GM18868 (cell line): ENCODE results near the gene B3GLCT.
"Not testable (repeated sequence)": the region's sequence is repeated elsewhere in the genome, so short reads cannot be mapped to it uniquely, and the experiment has no call there.

Experiments used
- ATAC-seq: cut with Tn5 transposase; IDR thresholded peaks from one replicate; pipeline ENCODE4 v1.9.1; 2021; ENCODE audit warnings: mild to moderate bottlenecking, moderate library complexity; ENCODE audit not compliant: unreplicated experiment

B3GLCT gene

DNA sequence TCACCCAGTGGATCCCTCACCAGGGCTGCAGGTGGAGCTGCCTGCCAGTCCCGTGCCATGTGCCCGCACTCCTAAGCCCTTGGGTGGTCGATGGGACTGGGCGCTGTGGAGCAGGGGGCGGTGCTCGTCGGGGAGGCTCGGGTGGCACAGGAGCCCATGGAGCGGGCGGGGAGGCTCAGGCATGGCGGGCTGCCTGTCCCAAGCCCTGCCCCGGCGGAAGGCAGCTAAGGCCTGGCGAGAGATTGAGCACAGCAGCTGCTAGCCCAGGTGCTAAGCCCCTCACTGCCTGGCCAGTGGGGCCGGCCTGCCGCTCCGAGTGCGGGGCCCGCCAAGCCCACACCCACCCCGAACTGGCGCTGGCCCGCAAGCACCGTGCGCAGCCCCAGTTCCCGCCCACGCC, 16.8 kb upstream of the B3GLCT start:
- no peak for ATAC-seq

DNA sequence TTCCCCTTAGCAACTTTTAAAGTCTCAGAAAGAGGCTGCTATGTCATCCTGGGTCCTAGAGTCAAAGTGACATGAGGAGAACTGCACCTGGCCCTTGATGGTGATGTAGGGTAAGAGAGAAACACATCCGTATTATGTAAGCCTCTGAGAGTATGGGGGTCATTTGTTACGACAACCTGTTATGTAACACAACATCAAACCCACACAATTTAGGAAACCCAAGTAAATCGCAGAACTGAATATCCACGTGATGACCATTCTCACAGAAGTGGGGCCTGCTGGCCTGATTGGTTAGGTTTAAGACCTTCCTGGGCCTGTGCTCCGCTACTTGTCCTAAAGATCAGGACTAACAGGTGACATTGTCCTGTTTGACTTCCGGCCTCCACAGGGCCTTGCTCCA, 15.3 kb upstream of the B3GLCT start:
- ATAC-seq, result no peak

DNA sequence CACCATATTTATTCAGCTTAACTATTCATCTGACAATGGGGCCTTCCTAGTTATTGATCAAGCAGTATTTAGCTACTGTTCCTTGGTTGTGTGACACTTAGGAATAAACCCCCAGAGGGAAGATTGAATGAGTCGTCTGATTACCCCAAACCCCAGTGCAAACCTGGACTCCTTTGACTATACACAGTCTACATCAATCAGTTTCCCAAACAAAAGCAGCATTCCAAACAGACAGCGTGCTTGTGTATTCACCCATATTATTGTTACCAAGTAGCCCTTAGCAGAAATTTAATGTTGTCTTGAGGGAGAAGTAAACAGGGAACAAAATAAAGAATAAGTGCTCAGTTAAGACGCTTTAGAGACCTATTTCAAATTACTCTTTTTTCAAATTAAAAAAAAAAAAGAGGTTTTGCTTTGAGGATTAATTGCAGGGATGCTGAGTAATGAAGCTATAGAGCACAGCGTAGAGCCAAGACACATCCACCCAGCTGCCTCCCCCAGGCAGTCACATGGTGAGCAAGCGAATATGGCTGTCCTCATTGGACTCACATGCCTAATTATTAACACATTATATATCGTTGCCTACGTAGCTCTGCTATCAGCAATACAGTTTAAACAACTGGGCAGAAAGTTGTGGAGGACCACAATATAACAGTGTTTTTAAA, 14.7 kb upstream of the B3GLCT start:
- no peak for ATAC-seq

DNA sequence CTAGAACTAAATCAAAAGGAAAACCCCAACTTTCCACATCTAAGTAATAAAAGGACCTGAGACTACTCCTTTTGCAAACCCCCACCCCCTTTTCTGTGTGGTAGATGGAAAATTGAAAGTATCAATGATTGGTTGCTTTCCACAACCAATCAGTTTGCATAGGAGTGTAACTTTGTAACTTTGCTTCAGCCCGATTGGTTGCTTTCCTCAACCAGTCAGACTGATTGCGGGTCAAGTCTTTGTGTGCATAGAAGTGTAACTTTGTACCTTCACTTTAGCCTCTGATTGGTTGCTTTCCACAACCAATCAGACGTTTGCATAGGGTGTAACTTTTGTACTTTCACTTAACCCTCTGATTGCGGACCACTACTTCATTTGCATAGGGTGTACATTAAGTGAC, 8.0 kb upstream of the B3GLCT start:
- ATAC-seq, result no peak

DNA sequence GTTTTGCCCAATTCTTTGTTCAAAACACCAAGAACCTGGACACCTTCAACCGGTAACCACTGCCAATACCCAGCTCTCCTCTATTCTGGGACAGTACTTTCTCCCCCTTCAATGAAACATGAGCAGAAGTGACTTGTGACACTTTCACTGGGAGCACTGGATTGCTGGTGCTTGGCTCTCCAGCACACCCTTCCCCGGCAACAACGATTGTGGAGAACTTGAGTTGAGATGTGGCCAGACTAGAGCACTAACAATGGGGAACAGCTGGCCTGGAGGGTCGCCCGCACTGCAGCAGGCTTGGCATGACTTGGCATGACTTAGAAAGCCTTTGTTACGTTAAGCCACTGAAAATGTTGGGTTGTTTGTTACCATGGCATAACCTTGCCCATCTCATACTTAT, 7.5 kb upstream of the B3GLCT start:
- no peak for ATAC-seq

DNA sequence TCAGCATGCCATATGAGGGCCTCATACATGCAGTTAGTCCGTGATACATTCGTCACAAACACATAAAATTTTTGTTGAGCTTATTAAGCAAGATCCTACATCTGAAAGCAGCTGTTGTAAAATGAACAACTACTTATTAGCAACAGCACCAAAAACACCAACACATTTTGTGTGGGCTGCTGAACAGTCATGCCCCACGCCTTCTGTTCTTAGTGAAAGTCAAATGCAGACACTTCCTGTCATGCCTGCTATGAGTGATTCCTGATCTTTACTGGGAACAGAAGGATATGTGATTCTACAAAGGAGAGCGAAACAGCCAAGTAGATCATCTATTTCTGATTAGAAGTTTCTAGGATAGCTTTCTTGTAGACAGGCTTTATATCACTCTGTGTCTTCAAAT, 4.2 kb upstream of the B3GLCT start:
- no peak for ATAC-seq

DNA sequence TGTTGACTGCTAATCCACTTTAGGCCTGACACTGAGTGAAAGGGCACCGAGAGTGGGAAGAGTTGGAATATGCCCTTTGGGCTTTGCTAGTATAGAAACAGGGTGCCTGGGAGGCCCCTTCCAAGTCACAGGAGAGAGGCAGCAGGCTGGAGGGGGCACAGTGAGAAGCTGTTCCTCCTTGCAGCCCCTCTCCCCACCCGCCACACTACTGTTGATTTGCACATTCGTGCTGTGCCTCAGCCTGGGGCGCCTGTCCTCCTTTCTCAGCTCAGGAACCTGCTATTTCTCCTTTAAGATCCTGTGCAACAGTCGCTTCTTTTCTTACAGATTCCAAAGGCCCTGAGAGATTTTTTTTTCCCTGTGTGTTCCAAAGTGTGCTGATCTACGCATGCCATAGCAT, 2.8 kb upstream of the B3GLCT start:
- ATAC-seq, result no peak

DNA sequence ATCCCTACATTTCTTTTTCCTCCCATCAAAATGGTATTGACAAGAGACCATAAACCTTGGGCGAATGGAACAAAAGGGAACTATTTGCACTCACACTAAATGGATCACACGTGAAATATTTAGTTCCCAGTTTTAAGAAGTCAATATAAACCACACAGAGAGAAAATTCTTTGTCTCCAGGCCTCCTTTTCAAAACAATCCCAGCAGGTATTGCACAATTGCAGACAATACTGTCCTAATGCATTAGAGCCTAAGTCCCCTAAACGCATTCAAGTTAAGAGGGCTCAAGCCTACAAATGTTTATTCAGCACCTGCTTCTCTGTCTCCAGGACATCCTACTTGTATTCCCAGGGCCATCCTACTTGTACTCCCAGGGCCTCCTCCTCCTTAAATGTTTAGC, 1.3 kb upstream of the B3GLCT start:
- ATAC-seq, result no peak

DNA sequence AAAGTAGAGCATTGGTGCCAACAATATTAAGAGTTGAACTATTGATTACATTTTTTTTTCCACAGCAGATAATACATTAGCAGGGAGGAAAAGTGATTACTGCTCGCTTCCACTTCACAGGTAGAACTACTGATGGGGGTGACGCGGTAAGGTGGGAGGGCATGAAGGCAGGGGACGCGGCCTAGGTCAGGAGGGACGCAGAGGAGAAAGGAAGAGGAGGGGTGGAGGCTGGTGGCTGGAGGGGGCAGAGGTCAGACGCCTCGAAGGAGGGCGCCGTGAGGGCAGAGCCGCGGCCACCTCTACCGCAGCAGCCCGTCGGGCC, 287 bp upstream of the B3GLCT start:
- ATAC-seq, result peak; percentile 5

DNA sequence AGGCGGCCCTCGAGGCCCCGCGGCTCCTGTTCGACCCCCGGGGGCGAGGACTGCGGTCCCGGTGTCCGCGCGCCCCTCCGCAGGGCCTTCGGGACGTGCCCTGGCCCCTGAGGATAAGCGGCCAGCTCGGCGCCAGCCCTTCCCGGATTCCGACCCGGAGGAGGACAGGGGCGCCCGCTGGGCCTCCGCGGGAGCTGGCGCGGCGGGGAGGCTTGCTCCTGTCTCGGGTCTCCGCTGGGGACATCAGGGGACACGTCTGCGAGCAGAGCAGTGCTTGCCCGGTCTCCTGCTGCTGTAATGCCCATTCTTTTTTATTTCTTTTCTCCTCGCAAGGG, 829 bp downstream of the B3GLCT start:
- peak; percentile 9 for ATAC-seq

DNA sequence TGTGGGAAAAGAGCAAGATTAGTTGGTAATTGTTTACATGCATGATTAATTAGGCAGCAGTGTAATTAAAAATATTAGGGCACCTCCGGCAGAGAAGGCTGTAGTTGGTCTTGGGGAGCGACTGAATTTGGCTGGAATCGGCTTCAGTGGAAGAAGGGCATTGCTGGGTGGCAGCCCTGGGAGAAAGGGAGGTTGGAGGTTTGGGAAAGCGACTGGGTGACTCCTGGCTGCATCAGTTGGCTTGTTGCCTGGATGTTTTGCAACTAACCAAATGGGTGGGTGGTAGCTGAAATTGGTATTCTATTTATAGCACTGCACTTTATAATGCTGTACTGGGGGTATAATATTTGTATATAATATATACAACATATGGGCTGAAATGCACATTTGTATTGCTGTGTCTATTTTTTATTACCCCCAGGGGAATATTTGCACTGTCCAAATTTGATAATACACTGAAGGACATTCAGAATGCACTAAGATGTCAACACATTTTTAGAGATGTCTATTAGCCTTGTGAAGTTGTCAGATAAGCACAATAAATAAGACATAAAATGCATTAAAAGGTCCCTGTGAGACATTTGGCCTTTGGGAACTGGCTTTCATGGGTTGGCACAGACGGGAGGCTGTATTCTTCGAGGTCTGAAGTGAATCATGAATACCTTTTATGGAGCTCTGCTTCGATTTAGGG, 1.7 kb downstream of the B3GLCT start:
- no peak for ATAC-seq

DNA sequence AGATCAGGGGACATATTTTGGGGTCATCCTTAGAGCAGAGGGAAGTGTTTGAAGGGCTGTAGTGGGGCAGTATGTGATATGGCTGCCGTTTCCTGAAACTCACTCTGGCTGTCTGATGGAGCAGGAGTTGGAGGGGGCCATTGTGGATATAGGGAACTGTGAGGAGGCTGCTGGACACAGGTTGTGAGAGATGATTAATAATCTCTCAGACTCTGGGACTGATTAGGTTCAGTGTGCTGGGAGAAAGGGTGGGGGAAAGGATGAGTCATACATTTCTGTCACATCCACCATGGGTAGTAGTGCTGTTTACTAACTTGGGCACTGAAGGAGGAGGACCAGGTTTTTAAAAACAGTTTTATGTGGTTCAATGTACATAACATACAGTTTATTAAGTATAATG, 4.8 kb downstream of the B3GLCT start:
- no peak for ATAC-seq

DNA sequence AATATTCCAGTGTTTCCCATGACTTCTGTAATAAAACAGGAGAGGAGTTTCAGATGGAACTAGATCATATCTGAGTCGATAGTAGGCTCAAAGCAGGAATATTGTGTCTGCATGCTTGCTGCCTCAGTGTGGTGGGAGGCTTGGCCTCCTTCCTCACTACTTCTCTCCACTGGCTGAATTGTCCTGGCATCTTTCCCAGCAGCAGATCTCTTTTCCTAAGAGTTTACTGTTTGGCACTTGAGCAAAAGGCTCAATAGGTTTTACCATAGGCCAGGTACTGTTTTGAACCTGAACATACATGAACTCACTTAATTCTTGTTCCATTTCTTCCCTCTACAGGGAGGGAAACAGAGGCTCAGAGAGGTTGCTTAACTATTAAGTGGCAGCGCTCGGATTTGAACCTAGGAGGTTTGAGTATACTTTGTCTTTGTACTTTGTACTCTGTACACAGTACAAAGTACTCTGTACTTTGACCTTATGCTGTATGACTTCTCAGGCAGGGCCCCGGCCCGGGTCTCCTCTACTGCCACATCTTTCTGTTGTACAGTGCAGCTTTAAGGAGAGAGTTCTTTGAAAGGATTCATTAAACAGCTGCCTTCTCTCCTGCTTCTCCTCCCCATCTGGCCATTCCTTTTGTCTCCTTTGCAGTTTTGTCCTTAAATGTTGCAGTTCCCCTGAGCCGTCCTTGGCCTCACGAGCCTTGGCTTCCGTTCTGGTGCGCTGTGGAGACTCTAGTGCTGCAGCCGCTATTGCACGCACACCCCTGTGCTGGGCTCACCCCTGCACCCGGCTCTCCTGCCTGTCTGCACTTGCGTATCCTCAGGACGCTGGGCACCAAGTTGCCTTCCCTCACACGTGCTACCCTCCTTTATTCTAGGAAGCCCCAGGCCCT, 8.1 kb downstream of the B3GLCT start:
- peak; percentile 47 for ATAC-seq

DNA sequence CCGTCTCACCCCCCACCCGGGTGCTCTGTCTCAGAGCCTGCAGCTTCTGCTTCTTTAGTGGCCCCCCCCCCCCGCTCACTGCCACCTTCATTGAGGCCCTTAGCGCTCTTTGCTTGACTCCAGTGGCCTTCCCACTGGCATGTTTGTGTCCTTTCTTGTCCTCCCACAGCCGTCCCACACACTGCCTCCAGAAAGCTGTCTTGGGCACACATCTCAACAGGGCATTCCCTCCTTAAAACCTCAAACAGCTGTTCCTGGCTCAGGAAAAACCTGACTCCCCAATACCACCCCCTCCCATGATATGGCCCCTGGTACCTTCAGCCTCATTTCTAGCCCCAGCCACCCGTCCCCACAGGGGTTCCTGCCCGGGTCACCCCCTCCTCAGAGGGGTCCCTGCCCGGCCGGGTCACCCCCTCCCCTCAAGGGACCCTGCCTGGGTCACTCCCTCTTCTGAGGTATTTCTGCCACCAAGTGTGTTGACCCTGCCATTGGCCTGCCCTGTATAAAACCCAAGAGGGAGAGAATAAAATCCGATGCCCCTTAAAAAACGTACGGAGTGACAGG, 8.9 kb downstream of the B3GLCT start:
- ATAC-seq, result no peak

DNA sequence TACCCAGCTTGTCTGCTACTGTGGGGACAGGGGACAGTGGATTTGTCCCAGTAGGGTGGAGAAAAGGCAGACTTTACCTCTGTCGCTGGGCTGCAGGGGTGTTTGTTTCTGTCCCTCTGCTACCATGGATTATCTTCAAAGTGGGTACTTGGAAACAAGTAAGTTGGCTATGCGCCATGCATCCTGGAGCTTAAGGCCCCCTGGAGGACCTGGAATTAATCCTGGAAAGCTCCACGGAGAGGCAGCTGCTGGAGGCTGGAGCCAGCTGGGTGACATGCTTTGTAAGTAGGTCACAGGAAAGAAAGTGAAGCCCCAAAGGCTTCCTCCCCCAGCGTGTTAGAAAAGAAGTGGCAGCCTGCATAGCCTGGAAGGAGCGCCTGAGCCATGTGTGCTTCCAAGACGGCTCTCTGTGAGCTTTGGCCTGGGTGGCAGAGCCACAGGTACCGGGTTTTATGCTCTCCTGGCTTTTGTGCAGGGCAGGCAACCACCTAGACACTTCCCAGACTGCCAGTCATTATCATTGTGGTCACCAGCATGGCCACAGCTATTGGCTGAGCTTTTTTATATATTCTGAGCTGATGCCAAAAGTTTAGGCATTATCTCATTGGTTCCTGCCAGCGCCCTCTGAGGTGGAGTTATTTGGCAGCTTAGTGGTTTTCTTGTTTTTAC, 9.5 kb downstream of the B3GLCT start:
- no peak for ATAC-seq

DNA sequence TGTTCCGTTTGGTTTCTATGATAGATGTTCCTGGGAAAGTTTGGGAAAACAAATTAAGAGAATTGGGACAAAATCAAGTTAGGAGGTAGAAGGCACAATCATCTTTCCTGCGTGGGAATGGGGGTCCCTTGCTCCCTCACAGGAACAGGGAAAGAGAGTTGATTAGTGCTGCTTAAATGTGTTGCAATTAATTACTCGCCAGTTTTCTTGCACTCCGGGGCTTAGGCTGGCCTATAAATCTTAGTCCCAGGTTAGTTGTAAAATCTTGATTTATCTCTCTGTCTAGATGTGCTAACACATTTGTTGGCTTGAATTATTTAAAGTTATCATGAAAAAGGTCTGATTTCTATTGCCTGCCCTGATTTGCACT, 10.1 kb downstream of the B3GLCT start:
- no peak for ATAC-seq

DNA sequence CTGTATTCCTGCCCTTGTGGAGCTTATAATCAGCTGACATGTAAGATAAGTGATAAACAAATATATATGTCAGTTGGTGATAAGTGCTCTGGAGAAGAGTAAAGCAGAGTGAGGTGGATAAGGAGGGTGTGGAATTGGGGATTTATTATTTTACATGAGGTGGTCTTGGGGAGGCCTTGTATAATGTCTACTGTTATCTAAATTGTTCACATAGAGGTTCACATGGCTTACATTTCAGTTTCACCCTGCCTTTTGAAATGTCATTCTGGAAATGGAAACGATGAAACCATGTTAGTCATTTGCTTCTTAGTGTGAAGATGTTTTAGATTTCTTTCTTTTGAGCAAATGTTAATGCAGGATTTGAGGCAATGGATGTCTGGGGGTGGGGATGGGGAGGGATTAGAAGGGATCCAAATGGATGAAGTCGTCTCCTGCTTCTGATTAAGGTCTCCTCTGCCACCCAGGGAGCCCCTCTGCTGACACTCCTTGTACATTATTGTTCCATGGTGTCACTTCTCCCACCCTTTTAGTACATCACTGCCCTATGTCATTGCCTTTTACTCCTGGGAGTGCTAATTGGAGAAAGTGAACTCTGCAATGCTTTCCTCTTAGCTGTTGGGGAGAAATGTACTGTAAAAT, 14.0 kb downstream of the B3GLCT start:
- no peak for ATAC-seq

DNA sequence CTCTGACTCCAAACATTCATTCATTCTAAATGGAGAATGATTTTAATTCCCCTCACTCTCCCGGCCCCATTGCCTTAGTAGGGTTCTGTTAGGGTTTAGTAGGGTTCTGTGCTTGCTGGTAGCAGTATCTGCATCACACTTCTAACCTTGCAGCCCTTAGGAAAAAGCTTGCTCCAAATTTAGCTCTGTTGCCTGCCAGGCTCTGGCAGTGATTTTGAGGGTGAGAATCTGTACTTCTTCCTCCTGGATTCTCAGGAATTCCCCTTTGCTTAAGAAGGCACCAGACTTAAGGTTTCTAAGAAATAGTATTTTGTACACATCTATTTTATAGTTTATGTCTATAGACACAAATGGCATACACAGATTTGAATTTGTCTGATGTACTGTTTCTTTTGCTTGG, 14.7 kb downstream of the B3GLCT start:
- ATAC-seq, result no peak

DNA sequence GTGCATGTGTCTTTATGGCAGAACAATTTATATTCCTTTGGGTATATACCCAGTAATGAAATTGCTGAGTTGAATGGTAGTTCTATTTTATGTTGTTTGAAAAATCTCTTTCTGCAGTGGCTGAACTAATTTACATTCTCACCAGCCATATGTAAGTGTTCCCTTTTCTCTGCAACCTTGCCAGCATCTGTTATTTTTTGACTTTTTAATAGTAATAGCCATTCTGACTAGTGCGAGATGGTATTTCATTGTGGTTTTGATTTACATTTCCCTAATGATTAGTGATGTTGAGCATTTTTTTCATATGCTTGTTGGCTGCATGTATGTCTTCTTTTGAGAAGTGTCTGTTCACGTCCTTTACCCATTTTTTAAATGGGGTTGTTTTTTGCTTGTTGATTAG, 17.1 kb downstream of the B3GLCT start:
- not testable (repeated sequence) for ATAC-seq

DNA sequence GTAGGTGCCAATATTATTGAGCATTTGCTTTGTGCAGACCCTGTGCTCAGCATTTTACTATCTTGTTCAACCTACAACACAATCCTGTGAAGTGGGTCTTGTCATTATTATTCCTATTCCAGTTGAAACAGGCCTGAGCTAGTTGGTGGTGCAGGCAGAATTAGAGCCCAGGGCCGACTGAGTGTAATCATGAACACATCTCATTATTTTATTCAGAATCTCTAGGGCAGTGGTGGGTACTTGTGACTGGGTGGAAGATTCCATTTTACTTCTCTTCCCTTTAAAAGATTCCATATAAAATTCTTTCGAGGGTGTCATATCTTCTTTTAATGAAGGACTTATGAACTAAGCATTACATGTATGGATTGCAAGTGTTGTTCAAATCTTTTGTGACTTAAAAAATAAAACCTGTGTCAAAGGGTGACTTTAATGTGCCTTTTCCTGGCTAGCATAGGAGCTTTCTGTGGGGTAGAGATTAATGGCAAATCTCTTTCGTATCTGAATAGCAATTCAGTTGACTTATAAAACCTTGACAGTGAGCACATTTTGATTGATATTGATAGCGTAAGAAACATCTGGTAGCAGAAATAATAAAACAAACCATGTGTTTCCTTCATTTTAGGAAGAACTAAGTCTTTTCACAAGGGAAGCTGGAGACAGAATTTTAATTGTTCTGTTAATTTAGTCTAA, 20.3 kb downstream of the B3GLCT start:
- ATAC-seq, result no peak
